ENCODE data around the gene CPLX1.

GRCh38 chr4:836750-837301 is 10.9 kb upstream of the CPLX1 start:
- TF ChIP-seq REST (IDR thresholded peaks at IDR 0.05; ENCODE audit: low read depth) (no peak), RAD21 (IDR thresholded peaks at IDR 0.05; ENCODE audit: low read depth) (no peak), CEBPB (IDR thresholded peaks at IDR 0.05) (no peak), YY1 (IDR thresholded peaks at IDR 0.05; ENCODE audit: low read depth) (no peak), TAF1 (IDR thresholded peaks at IDR 0.05; ENCODE audit: low read depth) (no peak), MAX (IDR thresholded peaks at IDR 0.05) (no peak), EP300 (IDR thresholded peaks at IDR 0.05; ENCODE audit: borderline replicate concordance) (no peak), USF1 (IDR thresholded peaks at IDR 0.05) (no peak), ZBTB7A (IDR thresholded peaks at IDR 0.05; ENCODE audit: low read depth) (no peak), TEAD4 (IDR thresholded peaks at IDR 0.05) (no peak), CREB1 (IDR thresholded peaks at IDR 0.05; ENCODE audit: low read depth) (no peak), TCF12 (IDR thresholded peaks at IDR 0.05; ENCODE audit: low read depth) (no peak), EGR1 (IDR thresholded peaks at IDR 0.05) (no peak)

Data from Ishikawa (cell line).